ENCODE data around the gene KRTAP12-2. TPM values are rescaled to one million over a fixed set of nuclear protein-coding genes. Genes with fewer than 3 reads are reported as not detected.
"Not testable (repeated sequence)": the region's sequence is repeated elsewhere in the genome, so short reads cannot be mapped to it uniquely, and the experiment has no call there.

Gene KRTAP12-2
- total RNA-seq, 2 donors from 2014 or later, result not detected

- WGBS, 2 experiments (ENCODE audit: insufficient coverage in 1 of 2, insufficient read length in 1 of 2), result 60 to 71% methylated on average over 1 to 2 of the region's 2 CpGs
- no peak for TF ChIP-seq CTCF (conservative IDR thresholded peaks at IDR 0.05)
- Histone ChIP-seq H3K4me3 (ENCODE audit: low read length) (no peak overlapping the region), H3K27me3 (ENCODE audit: control insufficient read depth, insufficient read depth, low read length, poor library complexity, severe bottlenecking) (no peaks in the 10 kb centered on the region), H3K4me1 (ENCODE audit: control insufficient read depth, insufficient read depth, low read length) (no peaks in the 10 kb centered on the region), H3K9me3 (ENCODE audit: control insufficient read depth, low read length) (peaks cover 21% of the 10 kb centered on the region), H3K9ac (ENCODE audit: extremely low read depth, low read length, poor library complexity, severe bottlenecking) (no peak overlapping the region), H3K36me3 (ENCODE audit: control insufficient read depth, insufficient read depth, low read length) (no peaks in the 10 kb centered on the region), H3K27ac (ENCODE audit: low read depth, low read length) (no peak overlapping the region)
- peaks cover 4% of the 10 kb centered on the region for H3K36me3 Mint-ChIP-seq (ENCODE audit: low read depth)
- peaks cover 13% of the 10 kb centered on the region for H3K27me3 Mint-ChIP-seq (ENCODE audit: insufficient read depth)
- no peak for DNase-seq
- H3K9me3 Mint-ChIP-seq, result peaks cover 17% of the 10 kb centered on the region
- H3K27ac Mint-ChIP-seq, result no peak overlapping the region
- H3K4me3 Mint-ChIP-seq, result no peak overlapping the region
- peaks cover 38% of the 10 kb centered on the region for H3K4me1 Mint-ChIP-seq
Observed at GRCh38 chr21:44692798-44693512, 26.2 kb upstream of the KRTAP12-2 start.

- Histone ChIP-seq H3K4me1 (ENCODE audit: control insufficient read depth, insufficient read depth, low read length) (peaks cover 12% of the 10 kb centered on the region), H3K27me3 (ENCODE audit: control insufficient read depth, insufficient read depth, low read length, poor library complexity, severe bottlenecking) (no peaks in the 10 kb centered on the region), H3K9ac (ENCODE audit: extremely low read depth, low read length, poor library complexity, severe bottlenecking) (no peak overlapping the region), H3K9me3 (ENCODE audit: control insufficient read depth, low read length) (peaks cover 21% of the 10 kb centered on the region), H3K36me3 (ENCODE audit: control insufficient read depth, insufficient read depth, low read length) (no peaks in the 10 kb centered on the region), H3K27ac (ENCODE audit: low read depth, low read length) (no peak overlapping the region), H3K4me3 (ENCODE audit: low read length) (no peak overlapping the region)
- Mint-ChIP-seq H3K4me1 (peaks cover 40% of the 10 kb centered on the region), H3K36me3 (ENCODE audit: low read depth) (peaks cover 4% of the 10 kb centered on the region), H3K27ac (no peak overlapping the region), H3K27me3 (ENCODE audit: insufficient read depth) (peaks cover 8% of the 10 kb centered on the region), H3K4me3 (no peak overlapping the region), H3K9me3 (peaks cover 17% of the 10 kb centered on the region)
- no peak for DNase-seq
- TF ChIP-seq CTCF (conservative IDR thresholded peaks at IDR 0.05), result no peak
- WGBS, 2 experiments (ENCODE audit: insufficient coverage in 1 of 2, insufficient read length in 1 of 2), result 83 to 89% methylated on average over 2 of the region's 2 CpGs
Observed at GRCh38 chr21:44691686-44692085, 25.0 kb upstream of the KRTAP12-2 start.

- not testable (repeated sequence) for H3K27ac Mint-ChIP-seq; H3K9ac ChIP-seq (ENCODE audit: extremely low read depth, low read length, poor library complexity, severe bottlenecking); H3K4me3 ChIP-seq (ENCODE audit: low read length); DNase-seq; H3K27me3 ChIP-seq (ENCODE audit: control insufficient read depth, insufficient read depth, low read length, poor library complexity, severe bottlenecking); H3K36me3 ChIP-seq (ENCODE audit: control insufficient read depth, insufficient read depth, low read length); H3K27ac ChIP-seq (ENCODE audit: low read depth, low read length); H3K4me3 Mint-ChIP-seq; H3K36me3 Mint-ChIP-seq (ENCODE audit: low read depth)
- Histone ChIP-seq H3K9me3 (ENCODE audit: control insufficient read depth, low read length) (peaks cover 21% of the 10 kb centered on the region), H3K4me1 (ENCODE audit: control insufficient read depth, insufficient read depth, low read length) (peaks cover 12% of the 10 kb centered on the region)
- peaks cover 13% of the 10 kb centered on the region for H3K27me3 Mint-ChIP-seq (ENCODE audit: insufficient read depth)
- H3K4me1 Mint-ChIP-seq, result peaks cover 41% of the 10 kb centered on the region
- peaks cover 17% of the 10 kb centered on the region for H3K9me3 Mint-ChIP-seq
- 87 to 94% methylated on average over 3 of the region's 3 CpGs for WGBS, 2 experiments (ENCODE audit: insufficient coverage in 1 of 2, insufficient read length in 1 of 2)
Observed at GRCh38 chr21:44689740-44690139, 23.0 kb upstream of the KRTAP12-2 start.
